HG03571 (cell line): Measurements from ENCODE around the gene ARL5B.
"Not testable (repeated sequence)": the region's sequence is repeated elsewhere in the genome, so short reads cannot be mapped to it uniquely, and the experiment has no call there.

Experiments
- ATAC-seq: cut with Tn5 transposase; IDR thresholded peaks from one replicate; pipeline ENCODE4 v1.9.1; 2021; ENCODE audit not compliant: unreplicated experiment

Gene ARL5B, protein sequence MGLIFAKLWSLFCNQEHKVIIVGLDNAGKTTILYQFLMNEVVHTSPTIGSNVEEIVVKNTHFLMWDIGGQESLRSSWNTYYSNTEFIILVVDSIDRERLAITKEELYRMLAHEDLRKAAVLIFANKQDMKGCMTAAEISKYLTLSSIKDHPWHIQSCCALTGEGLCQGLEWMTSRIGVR

DNA sequence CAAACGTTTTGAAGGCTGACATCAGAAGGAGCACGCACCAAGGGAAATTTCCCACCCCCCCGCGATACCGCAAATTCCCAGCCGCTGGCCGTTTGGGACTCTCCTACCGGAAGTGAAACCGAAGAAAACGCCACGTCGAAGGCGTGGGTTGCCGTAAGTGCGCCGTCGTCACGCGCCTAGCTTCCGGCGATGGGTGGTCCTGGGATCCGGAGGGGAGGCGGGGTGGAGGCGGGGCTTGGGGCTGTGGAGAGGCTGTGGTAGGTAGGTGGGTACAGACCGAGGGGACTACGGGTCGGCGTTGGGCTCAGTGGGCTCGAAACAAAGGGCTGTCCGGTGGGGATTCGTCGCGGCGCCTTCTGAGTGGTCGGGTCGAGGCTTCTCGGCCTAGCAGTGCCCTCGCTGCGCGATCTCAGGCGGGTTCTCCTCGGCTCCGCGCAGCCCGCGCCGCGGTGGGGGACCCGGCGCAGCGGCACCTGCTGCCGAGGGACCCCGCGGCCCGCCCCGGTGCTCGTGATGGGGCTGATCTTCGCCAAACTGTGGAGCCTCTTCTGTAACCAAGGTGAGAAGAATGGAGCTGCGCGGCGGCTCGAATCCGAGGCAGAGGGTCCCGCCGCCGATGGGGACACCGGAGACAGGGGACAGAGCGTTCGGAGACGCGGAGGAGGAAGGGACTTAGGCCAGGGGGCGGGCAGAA lies at the start of gene ARL5B:
ARL5B (plus strand) TSS at position 307 of the 694 bp plus-strand sequence; CDS start at position 514, 207 bp downstream.
- ATAC-seq: peak; percentile 96

DNA sequence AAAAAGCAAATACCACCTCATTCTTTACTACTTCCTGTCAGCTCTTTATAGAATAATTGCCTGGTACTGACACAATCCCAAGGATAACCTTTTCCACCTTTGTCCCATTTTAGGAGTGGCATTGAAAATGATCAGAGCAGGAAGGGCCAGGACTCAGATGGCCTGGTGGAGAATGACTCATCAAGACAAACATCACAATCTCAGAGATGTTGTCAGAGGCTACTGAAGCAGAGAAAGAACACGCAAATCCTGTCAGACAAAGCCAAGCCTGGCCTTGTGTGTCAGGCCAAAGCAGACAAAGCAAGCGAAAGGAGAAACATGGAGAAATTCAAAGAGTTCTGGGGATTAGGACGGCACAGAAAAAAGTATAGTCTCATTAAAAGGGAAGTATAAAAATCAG lies 48.7 kb upstream of the ARL5B start:
- no peak for ATAC-seq

DNA sequence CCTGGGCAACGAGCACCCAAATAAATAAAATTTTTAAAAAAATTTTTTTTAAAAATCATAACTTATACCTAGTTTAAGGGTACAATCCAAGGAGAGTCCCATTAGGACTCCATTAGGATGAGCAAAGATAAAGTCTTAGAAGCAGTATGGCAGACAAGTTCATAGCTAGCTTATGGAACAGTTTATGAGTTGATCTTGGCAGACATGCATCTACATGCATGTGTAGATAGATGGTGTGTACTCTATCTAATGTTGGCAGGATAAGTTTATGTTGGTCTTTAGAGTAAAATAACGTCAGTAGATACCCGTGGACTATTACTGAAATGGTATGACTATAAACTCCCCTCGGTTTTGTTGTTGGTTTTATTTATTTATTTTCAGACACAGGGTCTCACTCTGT lies 48.1 kb upstream of the ARL5B start:
- ATAC-seq: no peak

DNA sequence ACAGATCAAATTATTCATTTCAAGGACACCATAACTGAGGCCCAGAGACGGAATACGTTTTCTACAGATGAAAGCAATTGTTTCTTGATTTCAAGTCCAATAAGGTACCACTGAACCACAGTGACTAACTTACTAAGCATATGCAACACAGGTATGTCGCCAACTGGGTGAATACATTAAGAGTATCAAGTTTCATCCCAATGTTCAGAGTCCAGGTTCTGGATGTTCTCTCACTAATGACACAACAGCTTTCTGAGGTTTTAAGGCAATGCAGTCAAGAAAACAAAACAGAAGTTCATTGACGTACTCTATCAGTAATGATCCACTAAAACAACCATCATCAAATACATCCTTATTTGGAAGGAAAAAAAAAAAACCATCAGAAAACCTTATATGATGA lies 43.6 kb upstream of the ARL5B start:
- no peak for ATAC-seq

DNA sequence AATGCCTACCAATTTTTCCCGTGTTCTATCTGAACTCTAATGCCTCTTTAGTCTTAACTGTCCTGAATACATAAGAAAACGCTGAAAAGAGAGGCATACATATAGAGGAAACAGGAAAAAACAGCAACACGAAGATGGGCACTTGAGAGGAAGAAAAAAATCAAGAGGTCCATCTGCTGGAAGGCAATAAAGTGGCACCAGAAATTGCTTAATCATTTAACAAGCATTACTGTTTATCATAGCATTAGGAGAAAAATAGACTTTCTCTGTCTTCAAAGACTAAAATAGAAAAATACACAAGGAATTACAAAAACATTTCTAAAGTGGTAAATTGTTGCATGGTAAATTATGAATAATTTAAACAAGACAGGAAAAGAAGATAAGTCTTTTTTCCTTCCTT lies 42.9 kb upstream of the ARL5B start:
- ATAC-seq: no peak

DNA sequence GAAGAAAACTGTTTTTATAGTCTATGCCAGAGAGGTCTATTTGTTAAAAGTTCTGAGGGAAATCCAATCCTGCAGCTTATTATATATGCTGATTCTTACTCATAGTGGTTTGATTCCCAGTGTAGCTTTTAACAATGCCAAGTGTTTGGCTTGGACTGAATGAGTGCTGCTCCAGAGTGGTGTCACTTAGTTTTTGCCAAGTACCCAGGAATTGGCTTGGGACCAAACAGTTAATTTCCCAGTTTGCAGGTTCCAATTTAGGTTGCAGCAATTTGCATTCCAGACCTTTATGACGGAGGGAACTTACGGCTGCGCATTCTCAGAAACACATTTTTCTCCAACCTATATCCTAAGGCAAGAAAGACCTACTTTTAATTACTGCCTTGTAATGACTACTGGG lies 40.2 kb upstream of the ARL5B start:
- no peak for ATAC-seq

DNA sequence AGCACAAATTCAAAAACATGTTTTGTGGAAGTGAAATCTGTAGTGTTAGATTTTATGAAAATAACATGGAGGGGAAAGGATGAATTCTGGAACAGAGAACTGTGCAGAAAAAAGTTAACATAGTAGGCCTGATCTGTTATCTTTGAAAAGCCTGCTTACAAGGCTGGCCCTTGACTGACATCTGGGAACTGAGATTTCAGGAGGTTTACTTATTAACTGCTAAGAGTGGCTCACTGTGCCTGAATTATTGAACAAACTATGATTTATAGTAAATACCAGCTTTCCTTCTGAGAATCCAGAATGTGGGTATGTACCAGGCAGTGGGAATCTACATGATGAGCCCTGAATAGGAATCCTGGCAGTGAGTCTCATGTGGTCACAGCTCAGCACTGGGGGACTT lies 38.4 kb upstream of the ARL5B start:
- ATAC-seq: no peak

DNA sequence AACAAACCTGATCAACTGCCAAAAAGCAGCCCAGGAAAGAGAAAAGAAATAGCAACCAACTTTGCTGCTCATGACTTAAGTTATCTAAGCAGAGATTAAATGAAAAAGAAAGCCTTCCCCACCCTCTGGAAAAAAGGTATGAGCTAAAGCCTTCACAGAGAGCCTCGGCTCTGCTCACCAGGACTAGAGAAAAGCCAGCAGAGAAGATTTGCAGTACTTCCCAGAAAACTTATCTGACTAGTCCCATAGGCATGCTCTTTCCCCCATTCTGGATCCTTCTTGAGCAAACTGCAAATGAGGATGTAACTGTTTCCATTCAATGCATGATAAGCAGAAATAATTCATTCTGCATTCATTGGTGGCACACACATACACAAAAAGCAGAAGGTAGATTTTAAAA lies 35.6 kb upstream of the ARL5B start:
- ATAC-seq: not testable (repeated sequence)

DNA sequence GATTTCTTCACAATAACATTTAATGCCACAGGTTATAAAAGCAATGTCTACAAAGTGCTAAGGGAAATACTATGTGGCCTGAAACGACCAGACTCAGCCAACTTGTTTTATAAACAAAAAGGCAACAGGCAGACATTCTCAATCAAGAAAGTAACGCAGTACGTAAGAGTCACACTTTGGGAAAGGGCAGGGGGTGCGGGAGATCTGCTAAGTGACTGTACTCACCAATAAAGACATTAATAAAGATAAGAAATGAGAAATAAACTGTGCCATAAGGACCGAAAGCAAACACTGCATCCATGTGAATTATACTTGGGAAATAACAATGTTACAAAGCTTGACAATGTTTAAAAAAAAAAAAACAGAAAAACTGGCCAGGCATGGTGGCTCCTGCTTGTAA lies 33.3 kb upstream of the ARL5B start:
- no peak for ATAC-seq

DNA sequence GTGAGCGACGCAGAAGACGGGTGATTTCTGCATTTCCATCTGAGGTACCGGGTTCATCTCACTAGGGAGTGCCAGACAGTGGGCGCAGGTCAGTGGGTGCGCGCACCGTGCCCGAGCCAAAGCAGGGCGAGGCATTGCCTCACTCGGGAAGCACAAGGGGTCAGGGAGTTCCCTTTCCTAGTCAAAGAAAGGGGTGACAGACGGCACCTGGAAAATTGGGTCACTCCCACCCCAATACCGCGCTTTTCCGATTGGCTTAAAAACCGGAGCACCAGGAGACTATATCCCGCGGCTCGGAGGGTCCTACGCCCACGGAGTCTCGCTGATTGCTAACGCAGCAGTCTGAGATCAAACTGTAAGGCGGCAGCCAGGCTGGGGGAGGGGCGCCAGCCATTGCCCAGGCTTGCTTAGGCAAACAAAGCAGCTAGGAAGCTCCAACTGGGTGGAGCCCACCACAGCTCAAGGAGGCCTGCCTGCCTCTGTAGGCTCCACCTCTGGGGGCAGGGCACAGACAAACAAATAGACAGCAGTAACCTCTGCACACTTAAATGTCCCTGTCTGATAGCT lies 31.7 kb upstream of the ARL5B start:
- not testable (repeated sequence) for ATAC-seq

DNA sequence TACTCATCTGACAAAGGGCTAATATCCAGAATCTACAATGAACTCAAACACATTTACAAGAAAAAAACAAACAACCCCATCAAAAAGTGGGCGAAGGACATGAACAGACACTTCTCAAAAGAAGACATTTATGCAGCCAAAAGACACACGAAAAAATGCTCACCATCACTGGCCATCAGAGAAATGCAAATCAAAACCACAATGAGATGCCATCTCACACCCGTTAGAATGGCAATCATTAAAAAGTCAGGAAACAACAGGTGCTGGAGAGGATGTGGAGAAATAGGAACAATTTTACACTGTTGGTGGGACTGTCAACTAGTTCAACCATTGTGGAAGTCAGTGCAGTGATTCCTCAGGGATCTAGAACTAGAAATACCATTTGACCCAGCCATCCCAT lies 26.7 kb upstream of the ARL5B start:
- not testable (repeated sequence) for ATAC-seq

DNA sequence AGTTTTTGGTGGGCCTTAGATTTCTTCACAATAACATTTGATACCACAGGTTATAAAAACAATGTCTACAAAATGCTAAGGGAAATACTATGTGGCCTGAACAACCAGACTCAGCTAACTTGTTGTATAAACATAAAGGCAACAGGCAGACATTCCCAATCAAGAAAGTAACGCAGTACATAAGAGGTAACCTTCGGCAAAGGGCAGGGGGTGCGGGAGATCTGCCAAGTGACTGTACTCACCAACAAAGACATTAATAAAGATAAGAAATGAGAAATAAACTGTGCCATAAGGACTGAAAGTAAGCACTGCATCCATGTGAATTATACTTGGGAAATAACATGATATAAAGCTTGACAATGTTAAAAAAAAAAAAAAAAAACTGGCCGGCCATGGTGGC lies 23.2 kb upstream of the ARL5B start:
- ATAC-seq: no peak

DNA sequence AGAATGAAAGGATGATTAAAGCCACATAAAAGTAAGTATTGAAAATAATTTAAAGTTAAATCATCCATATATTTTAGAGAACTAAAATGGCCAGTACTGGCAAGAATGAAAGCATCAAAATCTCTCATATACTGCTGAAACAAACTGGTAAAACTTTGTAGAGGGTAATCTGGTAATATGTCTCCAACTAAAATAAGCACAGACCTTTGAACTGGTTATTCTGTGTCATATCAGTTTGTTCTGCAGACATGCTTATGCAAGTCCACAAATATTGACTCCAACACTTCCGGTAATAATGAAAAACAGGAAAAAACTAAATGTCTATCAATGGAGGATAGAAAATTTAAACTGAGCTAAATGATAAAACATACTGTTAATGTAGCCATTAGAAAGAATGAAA lies 21.8 kb upstream of the ARL5B start:
- not testable (repeated sequence) for ATAC-seq

DNA sequence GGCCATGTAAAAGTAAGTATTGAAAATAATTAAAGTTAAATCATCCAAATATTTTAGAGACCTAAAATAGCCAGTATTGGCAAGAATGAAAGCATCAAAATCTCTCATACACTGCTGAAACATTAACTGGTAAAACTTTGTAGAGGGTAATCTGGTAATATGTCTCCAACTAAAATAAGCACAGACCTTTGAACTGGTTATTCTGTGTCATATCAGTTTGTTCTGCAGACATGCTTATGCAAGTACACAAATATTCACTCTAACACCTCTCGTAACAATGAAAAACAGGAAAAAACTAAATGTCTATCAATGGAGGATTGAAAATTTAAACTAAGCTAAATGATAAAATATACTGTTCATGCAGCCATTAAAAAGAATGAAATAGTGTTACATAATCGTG lies 19.5 kb upstream of the ARL5B start:
- not testable (repeated sequence) for ATAC-seq

DNA sequence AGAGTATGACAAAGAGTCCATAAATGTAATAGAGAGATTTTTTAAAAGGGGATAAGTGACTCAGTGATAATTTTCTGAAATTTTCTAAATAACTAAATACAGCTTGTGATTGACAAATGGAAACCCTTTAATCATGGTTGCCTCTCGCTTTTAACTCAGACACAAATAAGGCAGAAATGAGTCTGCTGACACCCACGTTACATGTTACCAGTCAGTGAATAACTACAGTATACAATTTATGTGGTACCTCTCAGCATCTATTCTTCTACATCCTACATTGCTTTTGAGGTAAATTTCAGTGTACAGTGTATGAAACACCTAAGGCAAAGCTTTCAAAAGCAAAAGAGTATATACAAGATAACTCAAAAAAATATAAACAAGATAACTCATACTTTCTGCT lies 12.1 kb upstream of the ARL5B start:
- no peak for ATAC-seq

DNA sequence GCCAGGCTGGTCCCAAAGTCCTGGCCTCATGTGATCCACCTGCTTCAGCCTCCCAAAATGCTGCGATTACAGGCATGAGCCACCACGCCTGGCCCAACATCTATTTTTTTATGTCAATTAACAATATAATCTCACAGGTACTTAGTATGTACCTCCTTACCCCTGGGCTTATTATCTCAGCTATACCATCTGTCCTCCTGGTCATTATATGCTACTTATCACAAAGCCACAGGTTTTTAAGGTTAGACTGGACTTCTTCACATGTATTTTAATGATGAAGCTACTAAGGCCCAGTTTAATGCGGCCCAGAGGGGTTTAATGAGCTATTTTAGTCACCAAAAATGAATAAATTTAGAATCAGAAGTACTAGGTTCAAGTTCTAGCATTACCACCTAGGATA lies 11.3 kb upstream of the ARL5B start:
- ATAC-seq: no peak

DNA sequence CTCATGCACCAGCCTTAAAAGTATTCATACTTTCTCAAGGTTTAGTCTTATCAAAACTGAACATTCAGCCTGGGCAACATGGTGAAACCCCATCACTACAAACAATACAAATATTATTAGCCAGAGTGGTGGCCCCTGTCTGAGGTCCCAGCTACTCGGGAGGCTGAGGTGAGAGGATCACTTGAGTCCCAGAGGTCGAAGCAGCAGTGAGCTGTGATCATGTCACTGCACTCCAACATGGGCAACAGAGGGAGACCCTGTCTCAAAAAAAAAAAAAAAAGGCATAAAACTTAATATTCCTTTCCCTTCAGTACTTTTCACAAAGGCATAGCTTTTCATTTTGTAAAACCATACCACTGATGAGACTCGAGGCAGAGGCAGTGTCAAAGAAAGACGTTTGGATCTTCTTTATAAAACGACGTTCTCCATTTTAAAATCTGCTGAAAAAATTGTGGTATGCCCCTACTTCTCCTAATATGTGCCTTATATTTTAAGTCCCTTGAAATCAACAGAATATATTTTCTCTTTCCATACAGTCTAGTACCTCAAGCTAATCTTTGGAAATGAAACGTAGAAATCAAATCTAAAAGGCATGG lies 9.8 kb upstream of the ARL5B start:
- ATAC-seq: no peak

DNA sequence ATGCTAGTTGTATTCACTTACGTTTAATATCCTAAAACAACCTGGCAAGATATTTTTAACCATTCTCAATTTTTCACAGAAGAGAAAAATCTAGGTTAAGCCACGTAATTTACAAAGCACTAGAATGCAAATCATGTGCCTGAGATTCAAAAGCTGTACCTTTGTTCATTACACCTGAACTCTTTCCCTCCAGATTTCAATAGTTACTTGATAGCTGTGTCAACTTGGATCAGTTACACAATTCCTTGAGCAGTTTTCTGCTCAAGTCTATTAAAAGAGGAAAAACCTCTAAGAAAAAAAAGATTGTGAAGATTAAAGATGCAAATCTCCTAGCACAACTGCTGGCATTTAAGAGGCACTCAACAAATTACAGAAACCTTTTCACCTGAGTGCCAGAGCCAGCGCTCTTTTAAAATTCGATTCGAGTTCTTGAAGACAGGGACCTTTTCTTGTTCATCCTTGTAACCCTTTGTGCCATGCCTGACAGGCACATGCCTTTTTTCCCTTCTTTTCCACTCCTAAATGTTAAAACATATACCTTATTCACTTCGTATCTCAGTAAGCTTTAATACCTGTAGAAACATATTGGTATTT lies 8.7 kb upstream of the ARL5B start:
- no peak for ATAC-seq

DNA sequence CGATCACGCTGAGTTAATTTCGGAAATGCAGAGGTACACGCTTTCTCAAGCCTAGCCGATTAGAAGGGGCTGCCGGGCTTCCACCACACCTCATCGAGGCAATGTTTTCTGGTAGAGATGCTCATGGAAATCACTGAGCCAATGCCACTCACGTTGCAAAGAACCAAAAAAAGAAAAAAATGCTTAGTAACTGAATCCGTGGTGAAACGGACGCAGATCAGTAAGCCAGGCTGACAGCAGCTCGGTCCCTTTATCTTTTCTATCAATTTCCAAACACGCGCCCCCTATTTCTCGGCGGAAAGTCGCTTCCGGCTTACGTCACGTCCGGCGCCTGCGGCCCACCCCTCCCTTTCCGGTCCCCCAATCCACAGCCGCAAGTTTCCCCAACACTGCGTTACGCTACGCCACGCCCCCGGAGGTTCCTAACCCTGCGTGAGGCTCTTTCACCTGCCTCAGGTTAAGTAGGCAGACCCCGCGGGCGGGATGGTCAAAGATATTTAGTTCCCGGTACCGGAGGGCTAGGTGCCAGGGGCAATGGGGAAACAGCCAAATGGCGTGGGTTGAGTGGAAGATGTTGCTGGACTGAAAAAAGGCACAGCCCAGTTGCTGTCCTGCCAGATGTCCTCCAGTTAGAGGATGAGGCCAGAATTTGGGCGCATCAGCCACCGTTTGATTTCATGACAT lies 7.8 kb upstream of the ARL5B start, which contains the start of gene NSUN6:
NSUN6 (minus strand) TSS at position 264 of the 684 bp plus-strand sequence. CDS start 384 bp downstream, outside the sequence.
- ATAC-seq: peak; percentile 98

DNA sequence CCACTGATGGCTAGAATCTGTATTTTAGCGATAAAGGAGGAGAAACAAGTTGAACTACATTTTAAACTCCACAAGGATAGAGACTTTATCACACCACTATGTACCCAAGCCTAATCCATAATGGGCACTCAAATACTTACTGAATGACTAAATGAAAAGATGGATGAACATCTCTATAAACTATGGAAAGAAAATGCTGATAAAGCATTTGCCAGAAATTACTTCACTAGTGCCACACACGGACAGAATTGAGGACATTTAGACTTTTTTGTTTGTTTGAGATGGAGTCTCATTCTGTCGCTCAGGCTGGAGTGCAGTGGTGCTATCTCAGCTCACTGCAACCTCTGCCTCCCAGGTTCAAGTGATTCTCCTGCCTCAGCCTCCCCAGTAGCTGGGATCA lies 6.1 kb upstream of the ARL5B start:
- no peak for ATAC-seq

DNA sequence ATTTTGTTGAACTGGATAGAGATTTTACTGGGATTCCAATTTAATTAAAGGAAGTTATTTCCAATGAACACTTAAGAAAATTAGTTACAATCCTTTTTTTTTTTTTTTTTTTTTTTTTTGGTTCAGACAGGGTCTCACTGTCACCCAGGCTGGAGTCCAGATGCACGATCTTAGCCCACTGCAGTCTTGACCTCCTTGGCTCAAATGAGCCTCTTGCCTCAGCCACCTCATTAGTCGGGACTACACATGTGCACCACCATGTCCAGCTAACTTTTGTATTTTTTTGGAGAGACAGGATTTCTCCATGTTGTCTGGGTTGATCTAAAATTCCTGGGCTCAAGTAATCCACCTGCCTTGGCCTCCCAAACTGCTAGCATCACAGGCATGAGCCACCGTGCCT lies 2.5 kb upstream of the ARL5B start:
- no peak for ATAC-seq
